ENCODE measurements around the gene NCKAP5L. TPM values are rescaled to one million over a fixed set of nuclear protein-coding genes. Genes with fewer than 3 reads are reported as not detected.
A peak's percentile ranks its signal among the peaks of the same experiment; 100 is the strongest.

The NCKAP5L gene
- total and polyA plus RNA-seq, 2 donors (not counting 1 experiment from before 2014, with no cell fraction given) = 3.9 to 14.2 TPM

- DNase-seq (ENCODE audit: low read depth in 2 of 2) = peak; percentile 68 to 89
- no peaks in the 10 kb centered on the region for H3K79me2 ChIP-seq (ENCODE audit: control insufficient read depth, insufficient read depth, low read length)
- no peaks in the 10 kb centered on the region for H3K36me3 ChIP-seq (ENCODE audit: control insufficient read depth, insufficient read depth, low read length)
- H3K9ac ChIP-seq (ENCODE audit: insufficient read depth, low read length) = no peak overlapping the region
- H3K4me1 ChIP-seq (ENCODE audit: control insufficient read depth, extremely low read depth, insufficient read depth, low read length) = peaks cover 4% of the 10 kb centered on the region
- no peak overlapping the region for H2AFZ ChIP-seq (ENCODE audit: low read length)
- TF ChIP-seq, protein P1, sequence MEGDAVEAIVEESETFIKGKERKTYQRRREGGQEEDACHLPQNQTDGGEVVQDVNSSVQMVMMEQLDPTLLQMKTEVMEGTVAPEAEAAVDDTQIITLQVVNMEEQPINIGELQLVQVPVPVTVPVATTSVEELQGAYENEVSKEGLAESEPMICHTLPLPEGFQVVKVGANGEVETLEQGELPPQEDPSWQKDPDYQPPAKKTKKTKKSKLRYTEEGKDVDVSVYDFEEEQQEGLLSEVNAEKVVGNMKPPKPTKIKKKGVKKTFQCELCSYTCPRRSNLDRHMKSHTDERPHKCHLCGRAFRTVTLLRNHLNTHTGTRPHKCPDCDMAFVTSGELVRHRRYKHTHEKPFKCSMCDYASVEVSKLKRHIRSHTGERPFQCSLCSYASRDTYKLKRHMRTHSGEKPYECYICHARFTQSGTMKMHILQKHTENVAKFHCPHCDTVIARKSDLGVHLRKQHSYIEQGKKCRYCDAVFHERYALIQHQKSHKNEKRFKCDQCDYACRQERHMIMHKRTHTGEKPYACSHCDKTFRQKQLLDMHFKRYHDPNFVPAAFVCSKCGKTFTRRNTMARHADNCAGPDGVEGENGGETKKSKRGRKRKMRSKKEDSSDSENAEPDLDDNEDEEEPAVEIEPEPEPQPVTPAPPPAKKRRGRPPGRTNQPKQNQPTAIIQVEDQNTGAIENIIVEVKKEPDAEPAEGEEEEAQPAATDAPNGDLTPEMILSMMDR (conservative IDR thresholded peaks at IDR 0.05 in 1 of 2, IDR thresholded peaks at IDR 0.05 in 1 of 2; ENCODE audit: low read depth in 1 of 2, low read length in 2 of 2) = no peak
- no peak for TF ChIP-seq EZH2 (IDR thresholded peaks at IDR 0.05; ENCODE audit: low read length, missing control alignments)
- no peaks in the 10 kb centered on the region for H3K9me3 ChIP-seq (ENCODE audit: control insufficient read depth, insufficient read depth, low read depth, low read length)
- no peaks in the 10 kb centered on the region for H3K27me3 ChIP-seq (ENCODE audit: control insufficient read depth, insufficient read depth, low read length)
- no peak overlapping the region for H3K27ac ChIP-seq (ENCODE audit: insufficient read depth, low read length)
- no peaks in the 10 kb centered on the region for H4K20me1 ChIP-seq (ENCODE audit: control insufficient read depth, extremely low read depth, insufficient read depth, low read length)
- H3K4me2 ChIP-seq (ENCODE audit: extremely low read depth, insufficient read depth, low read length) = no peak overlapping the region
- no peak overlapping the region for H3K4me3 ChIP-seq (replicated peaks in 1 of 4; ENCODE audit: control extremely low read depth in 1 of 4, insufficient read depth in 1 of 4, low read depth in 3 of 4, low read length in 4 of 4)
Observed at GRCh38 chr12:49832836-49833421, 4.7 kb upstream of the NCKAP5L start.

DNA sequence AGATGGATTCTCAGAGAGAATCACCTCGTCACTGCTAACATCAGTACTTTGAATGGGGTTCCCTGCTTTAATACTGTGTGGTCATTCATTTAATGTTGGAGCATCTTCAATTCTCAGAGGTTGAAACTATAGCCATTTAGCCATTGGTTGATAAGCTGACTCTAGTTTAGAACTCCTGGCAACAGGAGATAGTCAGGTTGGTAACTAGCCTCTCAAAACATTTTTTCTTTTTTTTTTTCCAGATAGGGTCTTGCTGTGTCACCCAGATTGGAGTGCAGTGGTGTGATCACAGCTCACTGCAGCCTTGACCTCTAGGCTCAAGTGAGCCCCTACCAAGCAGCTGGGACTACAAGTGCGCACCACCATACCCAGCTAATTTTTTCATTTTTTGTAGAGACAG is 3.5 kb upstream of the NCKAP5L start:
- TF ChIP-seq, protein P1 (conservative IDR thresholded peaks at IDR 0.05 in 1 of 2, IDR thresholded peaks at IDR 0.05 in 1 of 2; ENCODE audit: low read depth in 1 of 2, low read length in 2 of 2) = no peak
- no peak for TF ChIP-seq EZH2 (IDR thresholded peaks at IDR 0.05; ENCODE audit: low read length, missing control alignments)
- Histone ChIP-seq H3K27ac (ENCODE audit: insufficient read depth, low read length) (no peak overlapping the region), H3K9me3 (ENCODE audit: control insufficient read depth, insufficient read depth, low read depth, low read length) (no peaks in the 10 kb centered on the region), H3K79me2 (ENCODE audit: control insufficient read depth, insufficient read depth, low read length) (peaks cover 10% of the 10 kb centered on the region), H3K27me3 (ENCODE audit: control insufficient read depth, insufficient read depth, low read length) (no peaks in the 10 kb centered on the region), H2AFZ (ENCODE audit: low read length) (no peak overlapping the region), H3K4me3 (replicated peaks in 1 of 4; ENCODE audit: control extremely low read depth in 1 of 4, insufficient read depth in 1 of 4, low read depth in 3 of 4, low read length in 4 of 4) (no peak overlapping the region), H3K9ac (ENCODE audit: insufficient read depth, low read length) (no peak overlapping the region), H3K4me1 (ENCODE audit: control insufficient read depth, extremely low read depth, insufficient read depth, low read length) (peaks cover 7% of the 10 kb centered on the region), H3K36me3 (ENCODE audit: control insufficient read depth, insufficient read depth, low read length) (no peaks in the 10 kb centered on the region), H4K20me1 (ENCODE audit: control insufficient read depth, extremely low read depth, insufficient read depth, low read length) (no peaks in the 10 kb centered on the region), H3K4me2 (ENCODE audit: extremely low read depth, insufficient read depth, low read length) (no peak overlapping the region)
- no peak for DNase-seq (ENCODE audit: low read depth in 2 of 2)

GRCh38 chr12:49827401-49828099 is 663 bp downstream of the NCKAP5L start:
- H3K36me3 ChIP-seq (ENCODE audit: control insufficient read depth, insufficient read depth, low read length) = peaks cover 2% of the 10 kb centered on the region
- peak; percentile 67 to 68 for DNase-seq (ENCODE audit: low read depth in 2 of 2)
- H4K20me1 ChIP-seq (ENCODE audit: control insufficient read depth, extremely low read depth, insufficient read depth, low read length) = no peaks in the 10 kb centered on the region
- H3K9ac ChIP-seq (ENCODE audit: insufficient read depth, low read length) = peak overlapping the region; percentile 66
- peaks cover 32% of the 10 kb centered on the region for H3K4me1 ChIP-seq (ENCODE audit: control insufficient read depth, extremely low read depth, insufficient read depth, low read length)
- peak overlapping the region; percentile 79 for H3K27ac ChIP-seq (ENCODE audit: insufficient read depth, low read length)
- H3K27me3 ChIP-seq (ENCODE audit: control insufficient read depth, insufficient read depth, low read length) = no peaks in the 10 kb centered on the region
- H3K4me2 ChIP-seq (ENCODE audit: extremely low read depth, insufficient read depth, low read length) = peak overlapping the region; percentile 99
- no peaks in the 10 kb centered on the region for H3K9me3 ChIP-seq (ENCODE audit: control insufficient read depth, insufficient read depth, low read depth, low read length)
- peak overlapping the region; percentile 78 to 93 (median 82) for H3K4me3 ChIP-seq (replicated peaks in 1 of 4; ENCODE audit: control extremely low read depth in 1 of 4, insufficient read depth in 1 of 4, low read depth in 3 of 4, low read length in 4 of 4)
- no peak overlapping the region for H2AFZ ChIP-seq (ENCODE audit: low read length)
- H3K79me2 ChIP-seq (ENCODE audit: control insufficient read depth, insufficient read depth, low read length) = peaks cover 40% of the 10 kb centered on the region
- TF ChIP-seq, protein P1 (conservative IDR thresholded peaks at IDR 0.05 in 1 of 2, IDR thresholded peaks at IDR 0.05 in 1 of 2; ENCODE audit: low read depth in 1 of 2, low read length in 2 of 2) = no peak
- no peak for TF ChIP-seq EZH2 (IDR thresholded peaks at IDR 0.05; ENCODE audit: low read length, missing control alignments)

Data from fibroblast of lung (primary cell).